DOHH2 (cell line): Measurements from ENCODE around the gene RNASEH2C.
"Not testable (repeated sequence)": the region's sequence is repeated elsewhere in the genome, so short reads cannot be mapped to it uniquely, and the experiment has no call there.

Experiments used
- EZH2phosphoT487 ChIP-seq: fragments of 200-600 bp; sonication (generic); IDR thresholded peaks from 2 replicates; pipeline ENCODE4 v1.6.1; 2017; ENCODE audit warnings: borderline replicate concordance, mild to moderate bottlenecking, antibody characterized with exemption, low read length, moderate library complexity, mixed read lengths
- TF ChIP-seq, protein P1 (sequence below): fragments of 200-600 bp; sonication (generic); IDR thresholded peaks from one replicate; pipeline ENCODE4 v1.5.1; 2014; ENCODE audit warnings: antibody characterized with exemption, mild to moderate bottlenecking, low read depth, low read length; ENCODE audit not compliant: poor library complexity, severe bottlenecking

DNA sequence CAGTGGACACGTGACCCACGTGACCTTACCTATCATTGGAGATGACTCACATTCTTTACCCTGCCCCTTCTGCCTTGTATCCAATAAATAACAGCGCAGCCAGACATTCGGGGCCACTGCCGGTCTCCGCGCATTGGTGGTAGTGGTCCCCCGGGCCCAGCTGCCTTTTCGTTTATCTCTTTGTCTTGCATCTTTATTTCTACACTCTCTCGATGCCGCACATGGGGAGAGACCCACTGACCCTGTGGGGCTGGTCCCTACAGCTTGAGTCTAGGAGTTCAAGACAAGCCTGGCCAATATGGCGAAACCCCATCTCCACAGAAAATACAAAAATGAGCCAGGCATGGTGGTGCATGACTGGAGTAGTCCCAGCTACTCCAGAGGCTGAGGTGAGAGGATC is 13.6 kb downstream of the RNASEH2C start:
- not testable (repeated sequence) for TF ChIP-seq EZH2phosphoT487
- TF ChIP-seq, protein P1, sequence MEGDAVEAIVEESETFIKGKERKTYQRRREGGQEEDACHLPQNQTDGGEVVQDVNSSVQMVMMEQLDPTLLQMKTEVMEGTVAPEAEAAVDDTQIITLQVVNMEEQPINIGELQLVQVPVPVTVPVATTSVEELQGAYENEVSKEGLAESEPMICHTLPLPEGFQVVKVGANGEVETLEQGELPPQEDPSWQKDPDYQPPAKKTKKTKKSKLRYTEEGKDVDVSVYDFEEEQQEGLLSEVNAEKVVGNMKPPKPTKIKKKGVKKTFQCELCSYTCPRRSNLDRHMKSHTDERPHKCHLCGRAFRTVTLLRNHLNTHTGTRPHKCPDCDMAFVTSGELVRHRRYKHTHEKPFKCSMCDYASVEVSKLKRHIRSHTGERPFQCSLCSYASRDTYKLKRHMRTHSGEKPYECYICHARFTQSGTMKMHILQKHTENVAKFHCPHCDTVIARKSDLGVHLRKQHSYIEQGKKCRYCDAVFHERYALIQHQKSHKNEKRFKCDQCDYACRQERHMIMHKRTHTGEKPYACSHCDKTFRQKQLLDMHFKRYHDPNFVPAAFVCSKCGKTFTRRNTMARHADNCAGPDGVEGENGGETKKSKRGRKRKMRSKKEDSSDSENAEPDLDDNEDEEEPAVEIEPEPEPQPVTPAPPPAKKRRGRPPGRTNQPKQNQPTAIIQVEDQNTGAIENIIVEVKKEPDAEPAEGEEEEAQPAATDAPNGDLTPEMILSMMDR = not testable (repeated sequence)
